Pancreas (tissue), 10 donors: ENCODE results near the gene KRTAP4-11. TPM values are rescaled to one million over a fixed set of nuclear protein-coding genes. Genes with fewer than 3 reads are reported as not detected.
"Not testable (repeated sequence)": the region's sequence is repeated elsewhere in the genome, so short reads cannot be mapped to it uniquely, and the experiment has no call there.

Source experiments
- ATAC-seq, 4 donors: fragments of 200-7000 bp; cut with Tn5 transposase; one replicate each; pipeline versions ENCODE4 v1.8.0 to v1.9.1; 2020; ENCODE audit warnings: mild to moderate bottlenecking in 4 of 4, moderate library complexity in 4 of 4
- DNase-seq, 6 donors: peaks; one replicate each; pipeline ENCODE4 v3.0.0-alpha.2; 2020
- FAIRE-seq: peaks from 2 replicates; lab custom pipeline; 2012; peaks lifted over from hg19 to GRCh38; lab: Jason Lieb, UNC
- H3K27ac ChIP-seq, 4 donors: fragments of 200-600 bp; sonication (generic); 1 replicate in 3 of 4; 2 replicates in 1 of 4; pipeline versions ENCODE4 v1.5.0 to v1.8.0; 2020
- H3K27me3 ChIP-seq, 4 donors: fragments of 200-600 bp; one replicate each; pipeline ENCODE4 v1.8.0; 2021
- H3K36me3 ChIP-seq, 3 donors: fragments of 200-600 bp; sonication (generic) in 1 of 3; one replicate each; pipeline versions ENCODE4 v1.5.0 to v1.8.0; 2020 to 2021
- H3K4me1 ChIP-seq, 3 donors: fragments of 200-600 bp; one replicate each; pipeline ENCODE4 v1.8.0; 2021
- H3K4me3 ChIP-seq, 4 donors: fragments of 200-600 bp; sonication (generic) in 2 of 4; one replicate each; pipeline versions ENCODE4 v1.5.0 to v1.8.0; 2020 to 2021
- H3K9me3 ChIP-seq, 4 donors: fragments of 200-600 bp; one replicate each; pipeline ENCODE4 v1.8.0; 2021
- WGBS, 2 donors: extraction: QIAGEN DNeasy Blood & Tissue Kit; methylation state at CpG; one replicate each; pipeline ENCODE4 v1.1.7; 2013; 5-methylcytosine and 5-hydroxymethylcytosine counted together
- intact Hi-C, 3 donors: fragments of 100-400 bp; cut with DNase I; formaldehyde crosslinking; loops; one replicate each; pipeline versions ENCODE4 v1.11.1 to v1.14.2; 2022
- polyA plus RNA-seq, 2 donors: library from polyadenylated mRNA; stranded (reverse); fragments of 200-250 nt; gene quantifications; one replicate each; pipeline ENCODE4 v1.2.3, GENCODE V29; 2013
- total RNA-seq, 6 donors: library from RNA; stranded (reverse); fragmentation: NEBNext Ultra II Directional in 4 of 6; extraction: Animal tissue kit (Norgen Biotek cat#: 25700) in 4 of 6; gene quantifications; one replicate each; pipeline versions ENCODE4 v1.2.1 to v1.2.4, GENCODE V29; 2021 to 2023
- TF ChIP-seq, protein P1 (sequence below), 4 donors: fragments of 200-600 bp; sonication (generic) in 3 of 4; IDR thresholded peaks; one replicate each; pipeline versions ENCODE4 v1.5.0 to v1.8.0; 2021; ENCODE audit warnings: antibody characterized with exemption in 4 of 4
- donor health status: healthy with polysubstance abuse.
- donor health status: DM: no; HTN: no; CAD: no; lungs with moderate emphysema.
- donor health status: DM: no; HTN: no; CAD: no.
- donor health status: control.
- donor health status: control.
- donor health status: Bipolar disorder and iron deficiency.
- donor health status: DM: yes; HTN: yes; CAD: no.
- donor health status: DM: no; HTN: no; CAD: no.
- donor health status: DM: no; HTN: no; CAD: no.
- donor health status: DM: yes; HTN: yes; CAD: no.

The KRTAP4-11 gene
- total and polyA plus RNA-seq, 8 donors, result not detected

DNA sequence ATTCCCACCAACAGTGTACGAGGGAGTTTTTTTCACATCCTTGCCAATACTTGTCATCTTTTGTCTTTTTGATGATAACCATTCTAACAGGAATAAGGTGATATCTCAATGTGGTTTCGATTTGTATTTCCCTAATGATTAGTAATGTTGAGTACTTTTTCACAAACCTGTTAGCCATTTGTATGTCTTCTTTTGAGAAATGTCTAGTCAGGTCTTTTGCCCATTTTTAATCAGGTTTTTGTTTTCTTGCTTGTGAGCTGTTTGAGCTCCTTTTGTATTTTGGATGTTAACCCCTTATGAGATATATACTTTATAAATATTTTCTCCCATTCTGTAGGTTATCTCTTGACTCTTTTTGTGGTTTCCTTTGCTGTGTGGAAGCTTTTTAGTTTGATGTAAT lies 33.4 kb upstream of the KRTAP4-11 start:
- no peaks in the 10 kb centered on the region for H3K27me3 ChIP-seq
- 45 to 62% methylated on average over 2 of the region's 2 CpGs for WGBS, 2 donors
- TF ChIP-seq, protein P1, sequence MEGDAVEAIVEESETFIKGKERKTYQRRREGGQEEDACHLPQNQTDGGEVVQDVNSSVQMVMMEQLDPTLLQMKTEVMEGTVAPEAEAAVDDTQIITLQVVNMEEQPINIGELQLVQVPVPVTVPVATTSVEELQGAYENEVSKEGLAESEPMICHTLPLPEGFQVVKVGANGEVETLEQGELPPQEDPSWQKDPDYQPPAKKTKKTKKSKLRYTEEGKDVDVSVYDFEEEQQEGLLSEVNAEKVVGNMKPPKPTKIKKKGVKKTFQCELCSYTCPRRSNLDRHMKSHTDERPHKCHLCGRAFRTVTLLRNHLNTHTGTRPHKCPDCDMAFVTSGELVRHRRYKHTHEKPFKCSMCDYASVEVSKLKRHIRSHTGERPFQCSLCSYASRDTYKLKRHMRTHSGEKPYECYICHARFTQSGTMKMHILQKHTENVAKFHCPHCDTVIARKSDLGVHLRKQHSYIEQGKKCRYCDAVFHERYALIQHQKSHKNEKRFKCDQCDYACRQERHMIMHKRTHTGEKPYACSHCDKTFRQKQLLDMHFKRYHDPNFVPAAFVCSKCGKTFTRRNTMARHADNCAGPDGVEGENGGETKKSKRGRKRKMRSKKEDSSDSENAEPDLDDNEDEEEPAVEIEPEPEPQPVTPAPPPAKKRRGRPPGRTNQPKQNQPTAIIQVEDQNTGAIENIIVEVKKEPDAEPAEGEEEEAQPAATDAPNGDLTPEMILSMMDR (IDR thresholded peaks at IDR 0.05), result no peak
- intact Hi-C loops, result no loop called here
- no peak overlapping the region for H3K4me3 ChIP-seq
- ATAC-seq (no peak), DNase-seq (no peak), FAIRE-seq (no peak)
- no peaks in the 10 kb centered on the region for H3K9me3 ChIP-seq
- H3K36me3 ChIP-seq, result no peaks in the 10 kb centered on the region
- H3K4me1 ChIP-seq, result no peaks in the 10 kb centered on the region
- H3K27ac ChIP-seq, result no peak overlapping the region

DNA sequence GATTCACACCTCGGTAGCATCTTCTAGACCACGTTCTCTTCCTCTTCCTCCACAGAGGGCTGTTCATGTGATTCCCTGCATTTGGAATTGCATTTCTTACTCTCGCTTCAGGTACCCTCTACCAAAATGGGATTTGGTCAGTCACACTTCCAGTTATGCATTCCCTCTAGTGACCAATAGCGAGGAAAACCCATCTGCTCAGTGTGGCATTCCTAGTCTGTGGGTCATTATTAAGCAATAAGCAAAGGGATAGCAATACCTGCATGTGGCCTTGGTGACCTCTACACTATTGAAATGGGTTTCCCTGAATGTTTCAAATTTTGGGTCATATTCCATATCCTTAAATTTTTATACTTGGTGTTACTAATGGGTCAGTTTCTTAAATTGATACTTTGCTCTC lies 31.9 kb upstream of the KRTAP4-11 start:
- Histone ChIP-seq H3K27me3 (no peaks in the 10 kb centered on the region), H3K4me1 (no peaks in the 10 kb centered on the region), H3K4me3 (no peak overlapping the region), H3K9me3 (no peaks in the 10 kb centered on the region), H3K27ac (no peak overlapping the region), H3K36me3 (no peaks in the 10 kb centered on the region)
- intact Hi-C loops, result no loop called here
- FAIRE-seq (no peak), DNase-seq (no peak), ATAC-seq (no peak)
- WGBS, 2 donors, result 78 to 89% methylated on average over 4 of the region's 4 CpGs
- TF ChIP-seq, protein P1 (IDR thresholded peaks at IDR 0.05), result no peak

DNA sequence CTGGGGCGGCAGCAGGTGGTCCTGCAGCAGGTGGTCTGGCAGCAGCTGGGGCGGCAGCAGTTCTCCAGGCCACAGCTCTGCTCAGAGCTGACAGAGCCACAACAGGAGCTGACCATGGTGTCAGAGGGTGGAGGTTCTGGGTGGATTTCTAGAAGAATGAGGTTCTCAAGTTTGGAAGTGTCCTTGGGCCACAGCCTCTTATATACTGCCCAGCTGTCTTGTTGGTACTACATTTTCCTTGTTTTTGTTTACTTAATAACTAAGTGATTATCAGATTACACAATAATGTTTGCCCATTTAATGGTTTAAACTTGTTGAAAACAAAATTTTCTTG lies 31.4 kb upstream of the KRTAP4-11 start, which contains the start of gene KRTAP4-5:
Gene KRTAP4-5 (minus strand): TSS at position 174 of the 334 bp plus-strand sequence. CDS start 58 bp downstream, at position 116.
- no peaks in the 10 kb centered on the region for H3K9me3 ChIP-seq
- H3K27me3 ChIP-seq, result no peaks in the 10 kb centered on the region
- DNase-seq (no peak), FAIRE-seq (no peak), ATAC-seq (no peak)
- no peak within 1 kb of the TSS for H3K27ac ChIP-seq
- no peak within 1 kb of the TSS for H3K4me3 ChIP-seq
- no peaks in the 10 kb centered on the region for H3K36me3 ChIP-seq
- no peaks in the 10 kb centered on the region for H3K4me1 ChIP-seq
- intact Hi-C loops, result no loop called here
- WGBS, 2 donors, result 55 to 59% methylated on average over 2 of the region's 2 CpGs
- TF ChIP-seq, protein P1 (IDR thresholded peaks at IDR 0.05), result no peak

DNA sequence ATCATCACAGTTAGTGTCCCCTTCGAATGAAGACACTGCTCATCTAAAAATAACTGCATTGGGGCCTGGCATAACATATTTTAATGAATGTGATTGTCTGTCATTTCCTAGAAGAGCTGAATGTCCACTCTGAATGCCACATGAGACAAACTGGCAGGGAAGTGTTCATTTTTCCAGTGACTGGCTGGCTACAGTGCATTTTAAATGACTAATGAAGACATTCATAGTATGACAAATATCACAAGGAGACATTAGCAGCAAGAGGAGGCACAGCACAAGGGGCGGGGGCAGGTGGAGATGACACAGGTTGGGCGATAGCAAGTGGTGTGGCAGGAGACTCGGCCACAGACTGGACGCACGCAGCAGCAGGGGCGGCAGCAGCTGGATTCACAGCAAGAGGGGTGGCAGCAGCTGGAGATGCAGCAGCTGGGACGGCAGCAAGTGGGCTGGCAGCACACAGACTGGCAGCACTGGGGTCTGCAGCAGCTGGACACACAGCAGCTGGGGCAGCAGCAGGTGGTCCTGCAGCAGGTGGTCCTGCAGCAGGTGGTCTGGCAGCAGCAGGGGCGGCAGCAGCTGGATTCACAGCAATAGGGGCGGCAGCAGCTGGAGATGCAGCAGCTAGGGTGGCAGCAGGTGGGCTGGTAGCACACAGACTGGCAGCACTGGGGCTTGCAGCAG lies 30.9 kb upstream of the KRTAP4-11 start:
- FAIRE-seq, H3K27me3 ChIP-seq, H3K4me3 ChIP-seq, H3K36me3 ChIP-seq, H3K27ac ChIP-seq, intact Hi-C loops, H3K4me1 ChIP-seq, H3K9me3 ChIP-seq: not testable (repeated sequence)
- peak in 2 of 4 donors; percentile 49 to 65 for ATAC-seq
- peak in 1 of 6 donors; percentile 30 for DNase-seq
- WGBS, 2 donors, result 63 to 65% methylated on average over 10 of the region's 10 CpGs

DNA sequence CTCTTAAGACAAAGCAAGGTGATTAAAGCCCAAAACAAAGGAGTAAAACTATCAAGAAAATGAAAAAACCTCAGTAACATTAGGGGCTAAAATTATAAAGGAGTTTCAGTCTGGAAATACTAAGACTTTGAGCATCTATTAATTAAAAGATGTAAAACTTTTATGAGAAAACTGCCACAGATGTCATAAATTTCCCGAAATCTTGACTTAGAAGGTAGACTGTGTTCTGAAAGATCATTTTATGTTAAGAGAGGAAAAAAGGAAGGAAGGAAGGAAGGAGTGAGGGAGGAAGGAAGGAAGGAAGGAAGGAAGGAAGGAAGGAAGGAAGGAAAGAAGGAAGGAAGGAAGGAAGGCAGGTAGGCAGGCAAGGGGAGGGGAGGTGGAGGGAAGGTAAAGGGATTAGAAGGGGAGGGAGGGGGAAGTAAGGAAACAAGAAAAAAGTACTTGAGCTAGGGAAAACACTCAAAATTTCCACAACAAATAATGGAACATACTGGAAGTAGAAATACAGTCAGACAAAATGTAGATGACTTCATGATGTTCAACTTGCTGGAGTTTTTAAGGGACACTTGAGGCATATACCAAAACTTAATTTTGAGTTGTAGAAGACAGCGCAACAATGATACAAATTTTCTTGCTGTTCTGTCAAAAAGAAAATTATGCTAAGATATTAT lies 29.5 kb upstream of the KRTAP4-11 start:
- Histone ChIP-seq H3K27me3 (no peaks in the 10 kb centered on the region), H3K9me3 (no peaks in the 10 kb centered on the region), H3K4me3 (no peak overlapping the region), H3K36me3 (no peaks in the 10 kb centered on the region), H3K27ac (no peak overlapping the region), H3K4me1 (no peaks in the 10 kb centered on the region)
- WGBS, 2 donors, result 84 to 85% methylated on average over 2 of the region's 2 CpGs
- ATAC-seq (no peak), FAIRE-seq (no peak), DNase-seq (no peak)
- intact Hi-C loops, result no loop called here
- TF ChIP-seq, protein P1 (IDR thresholded peaks at IDR 0.05), result no peak
